GM21515 (cell line): ENCODE data around the gene TTLL8.

Source experiments
- ATAC-seq: cut with Tn5 transposase; IDR thresholded peaks from one replicate; pipeline ENCODE4 v1.9.1; 2021; ENCODE audit not compliant: unreplicated experiment

Gene TTLL8

DNA sequence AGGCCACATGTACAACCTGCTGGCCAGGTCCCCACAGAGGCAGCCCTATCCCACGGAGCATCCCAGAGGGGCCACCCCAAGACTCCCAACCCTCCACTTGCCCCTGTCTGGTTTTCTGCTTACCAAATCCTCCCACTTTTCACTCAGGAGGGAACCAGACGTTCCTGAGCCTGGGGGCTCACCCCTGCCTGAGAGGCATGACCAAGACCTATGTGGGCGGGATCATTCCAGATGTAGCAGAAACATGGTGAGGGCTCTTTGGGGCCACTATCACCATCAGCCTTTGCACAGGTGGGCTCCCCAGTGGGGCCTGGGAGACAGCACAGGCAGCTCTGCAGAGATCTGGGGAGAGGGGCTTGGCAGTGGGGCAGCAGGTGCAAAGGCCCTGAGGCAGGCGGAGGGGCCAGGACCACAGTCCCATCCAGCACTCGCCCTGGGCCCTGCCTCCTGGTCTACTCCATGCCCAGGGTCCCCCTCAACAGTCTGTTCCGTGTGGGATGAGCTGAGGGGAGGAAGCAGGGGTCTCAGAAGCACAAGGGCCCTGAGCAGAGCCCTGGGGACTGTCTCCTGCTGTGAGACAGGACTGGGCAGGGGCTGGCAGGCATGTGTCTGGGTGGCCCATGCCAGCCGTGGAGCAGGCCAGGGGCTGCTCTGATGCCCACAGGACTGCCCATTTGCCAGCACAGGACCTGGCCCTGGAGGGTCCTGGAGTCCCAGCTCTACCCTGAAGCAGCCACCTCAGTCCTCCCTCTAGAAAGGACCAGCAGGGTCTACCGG is 88.2 kb downstream of the TTLL8 start:
- ATAC-seq = no peak

DNA sequence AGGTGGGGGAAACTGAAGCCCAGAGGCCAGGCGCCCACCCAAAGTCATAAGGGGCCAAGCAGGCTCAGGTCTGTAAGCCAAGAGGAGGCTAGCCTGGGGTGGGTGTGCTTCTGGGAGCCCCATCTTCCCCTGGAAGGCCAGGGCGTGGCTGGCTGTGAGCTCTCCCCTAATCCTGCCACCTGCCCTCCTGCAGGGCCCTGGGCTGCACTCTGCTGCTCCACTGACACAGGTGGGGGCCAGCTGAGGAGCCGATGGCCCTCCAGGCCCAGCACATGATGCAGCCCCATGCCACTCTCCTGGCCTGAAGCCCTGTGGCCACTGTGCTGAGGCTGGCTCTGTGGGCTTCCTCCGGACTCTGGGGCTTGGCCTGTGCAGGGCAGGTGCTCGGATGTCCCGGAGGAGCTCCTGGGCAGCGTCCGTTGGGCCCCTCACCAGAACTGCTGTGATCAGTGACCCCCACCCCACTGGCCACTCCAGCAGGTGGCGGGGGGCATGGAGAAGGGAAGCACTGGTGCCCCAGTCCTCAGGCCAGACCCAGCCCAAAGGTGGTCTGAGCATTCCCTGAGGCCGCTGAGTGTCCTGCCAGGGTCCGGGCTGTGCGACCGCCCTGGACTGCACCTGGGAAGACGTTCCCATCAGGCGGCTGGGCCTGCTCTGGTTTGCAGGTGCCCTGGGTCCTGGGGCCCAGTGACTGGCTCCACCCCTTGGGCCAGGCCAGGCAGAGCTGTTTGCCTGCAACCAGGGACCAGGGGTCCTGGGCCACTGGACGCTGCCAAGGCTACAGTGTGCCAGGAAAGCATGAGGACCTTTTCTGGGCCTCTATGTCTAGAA is 89.1 kb downstream of the TTLL8 start:
- ATAC-seq = no peak
